Measurements from ENCODE around the gene ZNF320.
"Not testable (repeated sequence)": the region's sequence is repeated elsewhere in the genome, so short reads cannot be mapped to it uniquely, and the experiment has no call there.

ZNF320 gene

DNA sequence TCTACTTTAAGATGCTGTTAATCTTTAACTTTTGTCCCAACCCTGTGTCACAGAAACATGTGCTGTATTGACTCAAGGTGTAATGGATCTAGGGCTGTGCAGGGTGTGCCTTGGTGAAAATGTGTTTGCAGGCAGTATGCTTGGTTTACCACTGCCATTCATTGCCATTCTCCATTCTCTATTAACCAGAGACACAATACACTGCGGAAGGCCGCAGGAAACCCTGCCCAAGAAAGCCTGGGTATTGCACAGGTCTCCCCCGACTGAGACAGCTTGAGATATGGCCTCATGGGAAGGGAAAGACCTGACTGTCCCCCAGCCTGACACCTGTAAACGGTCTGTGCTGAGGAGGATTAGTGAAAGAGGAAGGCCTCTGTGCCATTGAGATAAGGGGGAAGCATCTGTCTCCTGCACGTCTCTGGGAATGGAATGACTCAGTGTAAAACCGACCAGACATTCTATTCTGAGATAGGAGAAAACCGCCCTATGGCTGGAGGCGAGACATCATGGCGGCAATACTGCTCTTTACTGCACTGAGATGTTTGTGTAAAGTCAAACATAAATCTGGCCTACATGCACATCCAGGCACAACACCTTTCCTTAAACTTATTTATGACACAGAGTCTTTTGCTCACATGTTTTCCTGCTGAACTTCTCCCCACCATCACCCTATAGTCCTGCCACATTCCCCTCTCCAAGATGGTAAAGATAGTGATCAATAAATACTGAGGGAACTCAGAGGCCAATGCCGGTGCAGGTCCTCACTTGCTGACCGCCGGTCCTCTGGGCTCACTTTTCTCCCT lies 38.9 kb upstream of the ZNF320 start:
- H3K36me3 Mint-ChIP-seq (ENCODE audit: low read depth): peaks cover 61% of the 10 kb centered on the region
- H3K27me3 Mint-ChIP-seq: no peaks in the 10 kb centered on the region
- H3K27ac Mint-ChIP-seq: no peak overlapping the region
- peaks cover 30% of the 10 kb centered on the region for H3K9me3 Mint-ChIP-seq
- H3K4me1 Mint-ChIP-seq (ENCODE audit: low read depth): peaks cover 22% of the 10 kb centered on the region
- H3K4me3 Mint-ChIP-seq: no peak overlapping the region

DNA sequence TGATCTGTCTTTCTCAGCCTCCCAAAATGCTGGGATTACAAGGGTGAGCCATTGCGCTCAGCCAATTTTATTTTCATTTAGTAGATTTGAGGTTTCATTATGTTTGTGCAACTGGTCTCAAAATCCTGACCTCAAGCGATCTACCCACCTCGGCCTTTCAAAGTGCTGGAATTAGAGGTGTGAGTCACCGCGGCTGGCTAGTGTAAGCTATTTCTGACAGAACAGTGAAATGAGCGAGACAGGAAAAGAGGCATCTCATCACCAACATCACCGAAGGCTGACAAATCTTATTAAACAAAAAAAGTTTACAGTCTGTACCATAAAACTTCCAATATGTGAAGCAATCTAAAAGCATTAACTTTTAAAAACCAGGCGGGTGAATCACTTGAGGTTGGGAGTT lies 38.0 kb upstream of the ZNF320 start:
- Mint-ChIP-seq H3K4me1 (ENCODE audit: low read depth) (peaks cover 19% of the 10 kb centered on the region), H3K27ac (no peak overlapping the region)

GRCh38 chr19:52924641-52925040 lies 27.2 kb upstream of the ZNF320 start:
- H3K4me3 Mint-ChIP-seq, H3K27me3 Mint-ChIP-seq, H3K27ac Mint-ChIP-seq: not testable (repeated sequence)
- H3K4me1 Mint-ChIP-seq (ENCODE audit: low read depth): peaks cover 26% of the 10 kb centered on the region
- H3K36me3 Mint-ChIP-seq (ENCODE audit: low read depth): peaks cover 36% of the 10 kb centered on the region
- H3K9me3 Mint-ChIP-seq: peaks cover 20% of the 10 kb centered on the region

More for the DNA sequence above, 38.0 kb upstream of the ZNF320 start:
- Mint-ChIP-seq H3K36me3 (ENCODE audit: low read depth) (peaks cover 57% of the 10 kb centered on the region), H3K4me3 (no peak overlapping the region), H3K9me3 (peaks cover 27% of the 10 kb centered on the region), H3K27me3 (no peaks in the 10 kb centered on the region)

- Mint-ChIP-seq H3K9me3 (peaks cover 17% of the 10 kb centered on the region), H3K4me3 (peak overlapping the region; percentile 90), H3K36me3 (ENCODE audit: low read depth) (peaks cover 29% of the 10 kb centered on the region), H3K27me3 (no peaks in the 10 kb centered on the region), H3K4me1 (ENCODE audit: low read depth) (peaks cover 26% of the 10 kb centered on the region), H3K27ac (no peak overlapping the region)
These were observed 26.6 kb upstream of the ZNF320 start for GRCh38 chr19:52923778-52924593.

- H3K9me3 Mint-ChIP-seq: peaks cover 11% of the 10 kb centered on the region
- peaks cover 22% of the 10 kb centered on the region for H3K36me3 Mint-ChIP-seq (ENCODE audit: low read depth)
- H3K4me1 Mint-ChIP-seq (ENCODE audit: low read depth): peaks cover 26% of the 10 kb centered on the region
- H3K4me3 Mint-ChIP-seq: peak within 1 kb of the TSS; percentile 90
- H3K27me3 Mint-ChIP-seq: no peaks in the 10 kb centered on the region
- peak within 1 kb of the TSS; percentile 89 for H3K27ac Mint-ChIP-seq
These were observed 25.7 kb upstream of the ZNF320 start, which contains the start of gene ZNF888 for GRCh38 chr19:52922841-52923777. ZNF888 (minus strand) TSS chr19:52923428; CDS start chr19:52917873, 5,555 bp downstream.

DNA sequence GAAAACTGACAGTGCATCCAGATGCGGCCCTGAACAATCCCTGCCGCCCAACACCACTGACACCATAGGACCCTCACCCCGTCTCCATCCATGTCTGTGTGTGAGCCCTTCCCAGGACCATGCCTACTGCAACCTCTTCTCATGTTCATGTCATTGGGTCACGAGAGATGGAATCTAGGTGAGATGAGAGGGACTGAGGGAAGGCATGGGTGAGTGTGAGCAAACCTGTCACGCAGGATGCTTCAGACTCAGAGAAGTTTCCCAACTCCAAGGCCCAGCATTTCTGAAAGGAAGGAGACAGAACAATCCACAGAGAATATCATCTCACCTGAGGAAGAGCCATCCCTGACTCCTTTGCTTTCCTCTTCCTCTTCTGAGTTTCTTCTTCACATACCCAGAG lies 20.1 kb upstream of the ZNF320 start:
- H3K36me3 Mint-ChIP-seq (ENCODE audit: low read depth): peaks cover 63% of the 10 kb centered on the region
- H3K27ac Mint-ChIP-seq: no peak overlapping the region
- H3K4me3 Mint-ChIP-seq: no peak overlapping the region
- no peaks in the 10 kb centered on the region for H3K27me3 Mint-ChIP-seq
- H3K4me1 Mint-ChIP-seq (ENCODE audit: low read depth): peaks cover 13% of the 10 kb centered on the region
- H3K9me3 Mint-ChIP-seq: peaks cover 18% of the 10 kb centered on the region

- no peaks in the 10 kb centered on the region for H3K4me1 Mint-ChIP-seq (ENCODE audit: low read depth)
- H3K4me3 Mint-ChIP-seq: no peak overlapping the region
- H3K36me3 Mint-ChIP-seq (ENCODE audit: low read depth): peaks cover 81% of the 10 kb centered on the region
- H3K27me3 Mint-ChIP-seq: no peaks in the 10 kb centered on the region
- H3K27ac Mint-ChIP-seq: no peak overlapping the region
- peaks cover 37% of the 10 kb centered on the region for H3K9me3 Mint-ChIP-seq
These were observed 13.2 kb upstream of the ZNF320 start for GRCh38 chr19:52910648-52911047.

- H3K27me3 Mint-ChIP-seq; H3K4me1 Mint-ChIP-seq (ENCODE audit: low read depth); H3K27ac Mint-ChIP-seq; H3K4me3 Mint-ChIP-seq: not testable (repeated sequence)
- Mint-ChIP-seq H3K9me3 (peaks cover 30% of the 10 kb centered on the region), H3K36me3 (ENCODE audit: low read depth) (peaks cover 44% of the 10 kb centered on the region)
These were observed 6.8 kb upstream of the ZNF320 start for GRCh38 chr19:52904052-52904780.

- Mint-ChIP-seq H3K4me3 (no peak overlapping the region), H3K9me3 (peaks cover 24% of the 10 kb centered on the region), H3K36me3 (ENCODE audit: low read depth) (peaks cover 35% of the 10 kb centered on the region)
These were observed 4.4 kb upstream of the ZNF320 start for GRCh38 chr19:52901842-52902241.

GRCh38 chr19:52898596-52898995 lies 1.2 kb upstream of the ZNF320 start:
- H3K4me1 Mint-ChIP-seq (ENCODE audit: low read depth): peaks cover 12% of the 10 kb centered on the region
- H3K27ac Mint-ChIP-seq: peak overlapping the region; percentile 40
- peaks cover 13% of the 10 kb centered on the region for H3K36me3 Mint-ChIP-seq (ENCODE audit: low read depth)
- not testable (repeated sequence) for H3K4me3 Mint-ChIP-seq, H3K27me3 Mint-ChIP-seq
- H3K9me3 Mint-ChIP-seq: peaks cover 12% of the 10 kb centered on the region

More at GRCh38 chr19:52901842-52902241, 4.4 kb upstream of the ZNF320 start:
- Mint-ChIP-seq H3K4me1 (ENCODE audit: low read depth) (peaks cover 7% of the 10 kb centered on the region), H3K27ac (no peak overlapping the region), H3K27me3 (no peaks in the 10 kb centered on the region)

DNA sequence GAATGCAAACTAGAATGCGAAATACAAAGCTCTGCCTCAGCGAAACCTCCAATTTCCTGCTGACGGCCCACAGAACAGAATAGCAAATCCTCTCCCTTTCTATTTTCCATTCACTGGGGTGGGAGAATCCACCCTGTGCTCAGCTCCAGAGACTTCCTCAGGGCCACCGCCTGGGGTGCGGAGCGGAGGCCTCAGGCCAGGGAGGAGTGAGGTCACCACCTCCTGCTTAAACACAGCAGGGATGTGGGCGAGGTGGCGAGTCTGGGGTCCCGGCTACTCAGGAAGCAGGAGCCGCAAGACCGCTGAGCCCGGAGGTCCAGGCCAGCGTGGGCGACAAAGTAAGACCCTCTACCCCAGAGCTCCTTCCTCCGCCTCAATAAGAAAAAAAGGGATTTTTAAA lies 666 bp upstream of the ZNF320 start:
- H3K36me3 Mint-ChIP-seq (ENCODE audit: low read depth): peaks cover 17% of the 10 kb centered on the region

GRCh38 chr19:52896431-52897137 lies 851 bp downstream of the ZNF320 start:
- H3K9me3 Mint-ChIP-seq: peaks cover 19% of the 10 kb centered on the region
- H3K4me1 Mint-ChIP-seq (ENCODE audit: low read depth): peaks cover 15% of the 10 kb centered on the region
- peaks cover 32% of the 10 kb centered on the region for H3K36me3 Mint-ChIP-seq (ENCODE audit: low read depth)
- H3K27ac Mint-ChIP-seq: peak overlapping the region; percentile 87
- no peaks in the 10 kb centered on the region for H3K27me3 Mint-ChIP-seq
- peak overlapping the region; percentile 85 for H3K4me3 Mint-ChIP-seq

More for the DNA sequence above, 666 bp upstream of the ZNF320 start:
- Mint-ChIP-seq H3K27me3 (no peaks in the 10 kb centered on the region), H3K4me3 (peak overlapping the region; percentile 85), H3K27ac (no peak overlapping the region), H3K9me3 (peaks cover 13% of the 10 kb centered on the region), H3K4me1 (ENCODE audit: low read depth) (peaks cover 12% of the 10 kb centered on the region)

DNA sequence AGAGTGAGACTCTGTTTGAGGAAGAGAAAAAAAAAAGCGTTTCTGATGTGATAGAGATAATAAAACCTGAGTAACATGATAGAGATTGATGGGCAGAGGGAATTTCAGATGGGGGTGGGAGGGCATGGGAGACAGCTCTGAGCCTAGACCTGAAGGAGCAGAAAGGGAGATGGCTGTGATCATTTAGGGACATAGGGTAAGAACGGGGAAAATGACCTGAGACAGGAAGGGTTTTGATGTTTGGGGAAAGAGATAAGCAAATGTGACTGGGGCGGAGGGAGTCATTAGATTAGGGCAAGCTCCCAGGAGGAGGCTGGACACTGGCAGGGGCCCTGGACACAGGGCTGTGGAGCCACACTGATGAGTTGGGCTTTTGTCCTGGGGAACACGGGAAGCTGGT lies 6.1 kb downstream of the ZNF320 start:
- Mint-ChIP-seq H3K27ac (no peak overlapping the region), H3K9me3 (peaks cover 36% of the 10 kb centered on the region), H3K4me3 (no peak overlapping the region), H3K36me3 (ENCODE audit: low read depth) (peaks cover 70% of the 10 kb centered on the region), H3K4me1 (ENCODE audit: low read depth) (peaks cover 4% of the 10 kb centered on the region), H3K27me3 (no peaks in the 10 kb centered on the region)

All from stimulated activated naive CD8-positive, alpha-beta T cell treated with anti-CD3 and anti-CD28 coated beads, Interleukin-15, Interleukin-2, amounts not matched to agents 100 ng/mL and 50 ng/mL, for 24 hours (primary cell).